K562 (cell line): ENCODE data around the gene FBXO44. TPM values are rescaled to one million over a fixed set of nuclear protein-coding genes. Genes with fewer than 3 reads are reported as not detected.

Experiments used
- ATAC-seq: fragments of 200-7000 bp; cut with Tn5 transposase; 3 replicates; pipeline ENCODE4 v1.9.1; 2020; ENCODE audit warnings: moderate library complexity
- BruUV-seq: library from RNA; stranded (reverse); fragments of 400-500 nt; replicated peaks from 2 replicates; lab custom pipeline; 2021; lab: Mats Ljungman, UMichigan
- CTCF ChIA-PET: fragments of 300-600 bp; formaldehyde crosslinking; extraction: SDS; loops from one replicate; lab custom pipeline; 2021; ENCODE audit warnings: low intra/inter-chr PET ratio; lab: Yijun Ruan, JAX
- POLR2A ChIA-PET: fragments of 300-600, 350-650 bp; sonication (Branson Sonifier 250); formaldehyde crosslinking; extraction: SDS; loops from one replicate; lab custom pipeline; 2021; ENCODE audit warnings: antibody characterized with exemption, inconsistent platforms; lab: Yijun Ruan, JAX
- DNase-seq, 4 experiments: peaks; one replicate each; pipeline versions ENCODE4 v3.0.0 to v3.0.0-alpha.2; 2011 to 2018; ENCODE audit warnings: low spot score in 3 of 4, mixed read lengths in 3 of 4; ENCODE audit errors: extremely low read depth in 1 of 4
- FAIRE-seq: peaks from 2 replicates; lab custom pipeline; 2011; peaks lifted over from hg19 to GRCh38; lab: Jason Lieb, UNC
- H2AFZ ChIP-seq: 2 replicates; pipeline ENCODE4 v1.6.0; 2011; ENCODE audit warnings: low read depth, low read length, control low read depth, inconsistent platforms
- H3K27ac ChIP-seq: fragments of 200-600 bp; 3 replicates; pipeline ENCODE4 v1.8.0; 2011; ENCODE audit warnings: low read depth, mild to moderate bottlenecking, control low read depth, inconsistent platforms, low read length, moderate library complexity, mixed read lengths; ENCODE audit errors: extremely low read depth
- H3K27me3 ChIP-seq, 2 experiments: fragments of 300-600 bp in 1 of 2; 2 replicates in 1 of 2; 3 replicates in 1 of 2; pipeline versions ENCODE4 v1.6.0 to v1.8.0; 2011; ENCODE audit warnings: inconsistent platforms in 2 of 2, low read length in 2 of 2, mild to moderate bottlenecking in 1 of 2, mixed read lengths in 1 of 2, moderate library complexity in 1 of 2; ENCODE audit not compliant: control insufficient read depth in 2 of 2, insufficient read depth in 2 of 2
- H3K36me3 ChIP-seq: fragments of 300-600 bp; 3 replicates; pipeline ENCODE4 v1.8.0; 2011; ENCODE audit warnings: mild to moderate bottlenecking, low read length, inconsistent platforms; ENCODE audit not compliant: control insufficient read depth, insufficient read depth
- H3K4me1 ChIP-seq, 2 experiments: fragments of 200-600 bp in 1 of 2; replicated peaks in 1 of 2; 2 replicates in 1 of 2; 3 replicates in 1 of 2; pipeline versions ENCODE4 v1.5.1 to v1.8.0; 2011; ENCODE audit warnings: inconsistent platforms in 2 of 2, low read length in 2 of 2, mild to moderate bottlenecking in 1 of 2, mixed read lengths in 1 of 2, moderate library complexity in 1 of 2; ENCODE audit not compliant: control insufficient read depth in 2 of 2, insufficient read depth in 2 of 2
- H3K4me2 ChIP-seq: 2 replicates; pipeline ENCODE4 v1.6.1; 2011; ENCODE audit warnings: low read length, control low read depth, inconsistent platforms, mixed read lengths; ENCODE audit not compliant: insufficient read depth
- H3K4me3 ChIP-seq: fragments of 200-600 bp; sonication (generic), shearing (Covaris generic); 2 replicates; pipeline ENCODE4 v1.5.1; 2016; ENCODE audit warnings: control low read depth, inconsistent platforms
- H3K79me2 ChIP-seq: fragments of 200-600 bp; 3 replicates; pipeline ENCODE4 v1.8.0; 2011; ENCODE audit warnings: low read length, inconsistent platforms; ENCODE audit not compliant: control insufficient read depth, insufficient read depth
- H3K9ac ChIP-seq, 2 experiments: 2 replicates each; pipeline versions ENCODE4 v1.6.0 to v1.6.1; 2011; ENCODE audit warnings: low read depth in 2 of 2, low read length in 2 of 2, control low read depth in 1 of 2, inconsistent platforms in 1 of 2, mild to moderate bottlenecking in 1 of 2, mixed read lengths in 1 of 2; ENCODE audit not compliant: insufficient read depth in 1 of 2
- H3K9me1 ChIP-seq: one replicate; pipeline ENCODE4 v1.6.0; 2011; ENCODE audit warnings: inconsistent platforms, mild to moderate bottlenecking, low read length, moderate library complexity; ENCODE audit not compliant: control insufficient read depth, insufficient read depth
- H3K9me3 ChIP-seq: replicated peaks from 2 replicates; pipeline ENCODE4 v1.5.1; 2011; ENCODE audit warnings: low read depth, low read length, inconsistent platforms; ENCODE audit not compliant: control insufficient read depth, insufficient read depth
- H4K20me1 ChIP-seq: replicated peaks from 2 replicates; pipeline ENCODE4 v1.6.1; 2011; ENCODE audit warnings: low read length, inconsistent platforms, mixed read lengths; ENCODE audit not compliant: control insufficient read depth, insufficient read depth
- HNRNPUL1 ChIP-seq: fragments of 200-400 bp; formaldehyde crosslinking; IDR thresholded peaks from 2 replicates; pipeline ENCODE4 v1.6.1; 2017; ENCODE audit warnings: low read length
- REST ChIP-seq, 2 experiments: fragments of 450-650 bp; formaldehyde crosslinking in 1 of 2; IDR thresholded peaks; 2 replicates each; pipeline versions ENCODE4 v1.4.0 to v1.6.1; 2014 to 2020; ENCODE audit warnings: mild to moderate bottlenecking in 2 of 2, borderline replicate concordance in 1 of 2, low read depth in 1 of 2
- WGBS: fragments of 100-300 bp; shearing (Covaris generic); methylation state at CpG from one replicate; pipeline ENCODE4 v1.1.6; 2016; ENCODE audit warnings: low coverage, mixed read lengths; ENCODE audit not compliant: insufficient coverage; ENCODE audit errors: missing lambda C conversion rate; 5-methylcytosine and 5-hydroxymethylcytosine counted together
- in situ Hi-C: fragments of 300-500 bp; cut with MboI; formaldehyde crosslinking; loops from 4 replicates; pipeline ENCODE4 v1.15.0; 2018; ENCODE audit warnings: inconsistent platforms, mixed read lengths
- intact Hi-C: fragments of 100-400 bp; cut with micrococcal nuclease; formaldehyde crosslinking; loops from 2 replicates; pipeline ENCODE4 v1.14.2; 2022
- polyA plus RNA-seq, 8 experiments: library from polyadenylated mRNA; depleted of rRNA in 4 of 8; stranded (reverse) in 5 of 8; unstranded in 3 of 8; fragments of >200 nt; fragmentation: Nextera tagmentation in 2 of 8; fragmentation: Illumina TruSeq in 1 of 8; extraction: Ambion mirVana in 2 of 8; extraction: Trizol in 1 of 8; gene quantifications; 2 replicates each; pipeline versions ENCODE4 v1.2.1 to v1.2.3, GENCODE V29; 2011 to 2014; ENCODE audit warnings: inconsistent platforms in 1 of 8, missing spikeins in 1 of 8
- total RNA-seq, 7 experiments: library from RNA; depleted of rRNA in 6 of 7; stranded (reverse); fragments of >200 nt in 6 of 7; fragmentation: Illumina TruSeq in 2 of 7; extraction: Trizol in 2 of 7; gene quantifications; 2 replicates each; pipeline versions ENCODE4 v1.2.1 to v1.2.3, GENCODE V29; 2011 to 2021; ENCODE audit warnings: low replicate concordance in 1 of 7

The FBXO44 gene
- total and polyA plus RNA-seq, 9 of the 15 experiments (the other 6 are each of a cell fraction or from before 2014, with no cell fraction given), result 0.69 to 20.9 (median 6.7) TPM

DNA sequence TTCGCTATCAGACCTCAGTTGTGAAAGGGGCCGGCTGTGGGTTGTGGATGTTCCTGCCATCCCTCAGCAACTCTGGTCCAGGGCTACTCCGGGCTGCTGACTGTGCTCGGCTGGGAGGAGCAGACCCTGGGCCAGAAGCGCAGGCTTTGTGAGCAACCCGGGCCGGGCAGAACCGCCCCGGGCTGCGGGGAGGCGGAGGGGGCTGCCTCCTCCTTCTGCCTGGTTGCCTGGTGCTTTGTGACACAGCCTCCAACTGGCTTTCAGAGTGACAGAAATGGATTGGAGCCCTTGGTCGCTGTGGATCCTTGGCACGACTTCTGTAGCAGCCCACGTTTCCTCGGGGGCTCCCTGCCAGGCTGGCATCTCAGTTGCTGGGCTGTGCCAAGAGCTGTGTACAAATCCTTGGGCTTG is 46.9 kb downstream of the FBXO44 start:
- BruUV-seq, result no TSS peak
- intact Hi-C loops, result no loop called here
- H3K9me1 ChIP-seq, result no peaks in the 10 kb centered on the region
- in situ Hi-C loops, result no loop called here
- peak; percentile 9; the same call in 1 of the 2 replicates for TF ChIP-seq REST (IDR thresholded peaks at IDR 0.05; ENCODE audit: borderline replicate concordance)
- no peak for TF ChIP-seq REST (CRISPR knock-in tag; IDR thresholded peaks at IDR 0.05; ENCODE audit: low read depth)
- no peak for TF ChIP-seq HNRNPUL1
- peaks cover 25 to 60% of the 10 kb centered on the region in 2 experiments; a peak in 4 of 5 replicates for H3K4me1 ChIP-seq
- H3K36me3 ChIP-seq, result no peaks in the 10 kb centered on the region
- no peak overlapping the region for H3K4me3 ChIP-seq
- no peak overlapping the region; the same call in 1 of the 2 replicates for H3K4me2 ChIP-seq
- no peaks in the 10 kb centered on the region for H3K9me3 ChIP-seq
- ATAC-seq (no peak), DNase-seq (no peak), FAIRE-seq (no peak)
- H3K27ac ChIP-seq, result no peak overlapping the region
- H3K27me3 ChIP-seq, result peaks cover 2 to 16% of the 10 kb centered on the region in 2 experiments; a peak in 3 of 5 replicates
- ChIA-PET POLR2A (interaction anchor here (1.4 kb wide), 1 partner anchor 26 kb away, joined by 4 read pairs; no protein-coding TSS in a partner anchor), CTCF (no interaction called here)
- peak overlapping the region in 1 of 2 experiments; percentile 26; a peak in 1 of 4 replicates for H3K9ac ChIP-seq
- no peaks in the 10 kb centered on the region for H4K20me1 ChIP-seq
- H3K79me2 ChIP-seq, result no peaks in the 10 kb centered on the region
- WGBS, result 38% methylated on average over 15 of the region's 15 CpGs
- H2AFZ ChIP-seq, result peak overlapping the region; percentile 42; the same call in 1 of the 2 replicates
